ACC112 (cell line): Measurements from ENCODE around the gene PTPRN2.

Source experiments
- H2AFZ ChIP-seq: fragments of 200-600 bp; sonication (generic); one replicate; pipeline ENCODE4 v1.6.0; 2017; ENCODE audit warnings: antibody characterized with exemption, low read length; ENCODE audit not compliant: unreplicated experiment
- H3K27ac ChIP-seq: fragments of 200-600 bp; sonication (generic); 2 replicates; pipeline ENCODE4 v1.5.1; 2014; ENCODE audit warnings: low read depth, mild to moderate bottlenecking, antibody characterized with exemption, low read length, moderate library complexity
- H3K27me3 ChIP-seq: fragments of 200-600 bp; sonication (generic); 2 replicates; pipeline ENCODE4 v1.6.1; 2014; ENCODE audit warnings: mild to moderate bottlenecking, antibody characterized with exemption, low read length, moderate library complexity, mixed read lengths; ENCODE audit not compliant: insufficient read depth
- H3K36me3 ChIP-seq: fragments of 200-600 bp; sonication (generic); 2 replicates; pipeline ENCODE4 v1.6.1; 2016; ENCODE audit warnings: mild to moderate bottlenecking, antibody characterized with exemption, low read length, moderate library complexity, mixed read lengths; ENCODE audit not compliant: insufficient read depth
- H3K4me1 ChIP-seq: fragments of 200-600 bp; sonication (generic); one replicate; pipeline ENCODE4 v1.6.1; 2016; ENCODE audit warnings: low read length, mixed read lengths; ENCODE audit not compliant: insufficient read depth, unreplicated experiment, control insufficient read depth
- H3K4me3 ChIP-seq: fragments of 200-600 bp; sonication (generic); 2 replicates; pipeline ENCODE4 v1.5.1; 2014; ENCODE audit warnings: mild to moderate bottlenecking, low read depth, low read length
- H3K79me2 ChIP-seq: fragments of 200-600 bp; sonication (generic); one replicate; pipeline ENCODE4 v1.6.0; 2016; ENCODE audit warnings: low read length; ENCODE audit not compliant: control insufficient read depth, unreplicated experiment, insufficient read depth

Gene PTPRN2

GRCh38 chr7:158192184-158192835 lies 395.3 kb downstream of the PTPRN2 start:
- H3K27me3 ChIP-seq: no peaks in the 10 kb centered on the region
- no peaks in the 10 kb centered on the region for H3K4me1 ChIP-seq
- no peak overlapping the region for H3K27ac ChIP-seq
- no peak overlapping the region for H2AFZ ChIP-seq
- no peaks in the 10 kb centered on the region for H3K79me2 ChIP-seq
- no peaks in the 10 kb centered on the region for H3K36me3 ChIP-seq
- no peak overlapping the region for H3K4me3 ChIP-seq

GRCh38 chr7:158191671-158192070 lies 396.0 kb downstream of the PTPRN2 start:
- H3K27ac ChIP-seq: no peak overlapping the region
- H3K79me2 ChIP-seq: no peaks in the 10 kb centered on the region
- no peaks in the 10 kb centered on the region for H3K36me3 ChIP-seq
- H3K27me3 ChIP-seq: no peaks in the 10 kb centered on the region
- H3K4me1 ChIP-seq: no peaks in the 10 kb centered on the region
- no peak overlapping the region for H2AFZ ChIP-seq
- H3K4me3 ChIP-seq: no peak overlapping the region

- H3K4me3 ChIP-seq: no peak overlapping the region
- H2AFZ ChIP-seq: no peak overlapping the region
- H3K36me3 ChIP-seq: no peaks in the 10 kb centered on the region
- no peaks in the 10 kb centered on the region for H3K4me1 ChIP-seq
- no peaks in the 10 kb centered on the region for H3K27me3 ChIP-seq
- H3K27ac ChIP-seq: no peak overlapping the region
- H3K79me2 ChIP-seq: no peaks in the 10 kb centered on the region
Measured at GRCh38 chr7:158190756-158191155, 396.9 kb downstream of the PTPRN2 start.

GRCh38 chr7:158188676-158189075 lies 398.9 kb downstream of the PTPRN2 start:
- H3K4me3 ChIP-seq: no peak overlapping the region
- H2AFZ ChIP-seq: no peak overlapping the region
- no peaks in the 10 kb centered on the region for H3K36me3 ChIP-seq
- no peaks in the 10 kb centered on the region for H3K4me1 ChIP-seq
- H3K79me2 ChIP-seq: no peaks in the 10 kb centered on the region
- no peak overlapping the region for H3K27ac ChIP-seq
- no peaks in the 10 kb centered on the region for H3K27me3 ChIP-seq

- Histone ChIP-seq H3K27ac (no peak overlapping the region), H3K79me2 (no peaks in the 10 kb centered on the region), H3K27me3 (no peaks in the 10 kb centered on the region), H2AFZ (no peak overlapping the region), H3K4me1 (no peaks in the 10 kb centered on the region), H3K36me3 (no peaks in the 10 kb centered on the region), H3K4me3 (no peak overlapping the region)
Measured at GRCh38 chr7:158187694-158187994, 400.0 kb downstream of the PTPRN2 start.

- no peaks in the 10 kb centered on the region for H3K79me2 ChIP-seq
- H3K36me3 ChIP-seq: no peaks in the 10 kb centered on the region
- no peak overlapping the region for H3K27ac ChIP-seq
- H3K4me3 ChIP-seq: no peak overlapping the region
- H3K4me1 ChIP-seq: no peaks in the 10 kb centered on the region
- no peak overlapping the region for H2AFZ ChIP-seq
- no peaks in the 10 kb centered on the region for H3K27me3 ChIP-seq
Measured at GRCh38 chr7:158186864-158187693, 400.5 kb downstream of the PTPRN2 start.

GRCh38 chr7:158186406-158186805 lies 401.2 kb downstream of the PTPRN2 start:
- no peaks in the 10 kb centered on the region for H3K27me3 ChIP-seq
- no peaks in the 10 kb centered on the region for H3K36me3 ChIP-seq
- no peaks in the 10 kb centered on the region for H3K79me2 ChIP-seq
- H3K27ac ChIP-seq: no peak overlapping the region
- H3K4me3 ChIP-seq: no peak overlapping the region
- no peak overlapping the region for H2AFZ ChIP-seq
- no peaks in the 10 kb centered on the region for H3K4me1 ChIP-seq

- no peaks in the 10 kb centered on the region for H3K79me2 ChIP-seq
- H3K27me3 ChIP-seq: no peaks in the 10 kb centered on the region
- no peak overlapping the region for H3K27ac ChIP-seq
- no peak overlapping the region for H3K4me3 ChIP-seq
- H3K4me1 ChIP-seq: no peaks in the 10 kb centered on the region
- H2AFZ ChIP-seq: no peak overlapping the region
- H3K36me3 ChIP-seq: no peaks in the 10 kb centered on the region
Measured at GRCh38 chr7:158185653-158186052, 402.0 kb downstream of the PTPRN2 start.

GRCh38 chr7:158183431-158183830 lies 404.2 kb downstream of the PTPRN2 start:
- Histone ChIP-seq H2AFZ (no peak overlapping the region), H3K27ac (no peak overlapping the region), H3K27me3 (no peaks in the 10 kb centered on the region), H3K79me2 (no peaks in the 10 kb centered on the region), H3K4me3 (no peak overlapping the region), H3K36me3 (no peaks in the 10 kb centered on the region), H3K4me1 (no peaks in the 10 kb centered on the region)

GRCh38 chr7:158176561-158177173 lies 411.0 kb downstream of the PTPRN2 start:
- no peak overlapping the region for H3K4me3 ChIP-seq
- H3K36me3 ChIP-seq: no peaks in the 10 kb centered on the region
- no peaks in the 10 kb centered on the region for H3K4me1 ChIP-seq
- H3K27ac ChIP-seq: no peak overlapping the region
- H2AFZ ChIP-seq: no peak overlapping the region
- no peaks in the 10 kb centered on the region for H3K79me2 ChIP-seq
- H3K27me3 ChIP-seq: no peaks in the 10 kb centered on the region

GRCh38 chr7:158175779-158176178 lies 411.8 kb downstream of the PTPRN2 start:
- no peaks in the 10 kb centered on the region for H3K27me3 ChIP-seq
- H2AFZ ChIP-seq: no peak overlapping the region
- no peak overlapping the region for H3K4me3 ChIP-seq
- no peaks in the 10 kb centered on the region for H3K4me1 ChIP-seq
- no peaks in the 10 kb centered on the region for H3K36me3 ChIP-seq
- no peak overlapping the region for H3K27ac ChIP-seq
- no peaks in the 10 kb centered on the region for H3K79me2 ChIP-seq
